Lower leg skin (tissue), 3 donors: ENCODE results near the gene ZNF385C.

Experiments
- CTCF ChIP-seq, 3 donors: fragments of 450-650 bp; IDR thresholded peaks; one replicate each; pipeline ENCODE4 v1.5.1; 2016; ENCODE audit warnings: antibody characterized with exemption in 3 of 3, mild to moderate bottlenecking in 3 of 3, moderate library complexity in 2 of 3
- POLR2A ChIP-seq, 2 donors: fragments of 450-650 bp; IDR thresholded peaks; one replicate each; pipeline ENCODE4 v1.6.1; 2016 to 2017; ENCODE audit warnings: antibody characterized with exemption in 2 of 2, mild to moderate bottlenecking in 1 of 2, moderate library complexity in 1 of 2

GRCh38 chr17:42041619-42042018 is 56.7 kb downstream of the ZNF385C start:
- TF ChIP-seq POLR2A (IDR thresholded peaks at IDR 0.05) (no peak), CTCF (IDR thresholded peaks at IDR 0.05) (no peak)
